Natural killer cell (primary cell): ENCODE results near the gene LRP1-AS. TPM values are rescaled to one million over a fixed set of nuclear protein-coding genes. Genes with fewer than 3 reads are reported as not detected.
A peak's percentile ranks its signal among the peaks of the same experiment; 100 is the strongest.

ENCODE experiments used
- ATAC-seq, 3 donors: fragments of 150-1000 bp in 2 of 3; fragments of 200-7000 bp in 1 of 3; cut with Tn5 transposase; 1 replicate in 1 of 3; 2 replicates in 2 of 3; pipeline ENCODE4 v1.10.0; 2021; ENCODE audit warnings: mild to moderate bottlenecking in 2 of 3, moderate library complexity in 2 of 3
- DNase-seq, 2 donors: peaks; one replicate each; pipeline versions ENCODE4 v3.0.0 to v3.0.0-alpha.2; 2013 to 2021; ENCODE audit warnings: mixed read lengths in 1 of 2
- H3K27ac ChIP-seq: one replicate; pipeline ENCODE4 v1.5.1; 2013; ENCODE audit warnings: mild to moderate bottlenecking, low read length
- H3K27me3 ChIP-seq: one replicate; pipeline ENCODE4 v1.6.1; 2013; ENCODE audit warnings: low read length; ENCODE audit not compliant: control insufficient read depth, insufficient read depth
- H3K36me3 ChIP-seq: one replicate; pipeline ENCODE4 v1.6.1; 2013; ENCODE audit warnings: low read length; ENCODE audit not compliant: control insufficient read depth, insufficient read depth
- H3K4me1 ChIP-seq: one replicate; pipeline ENCODE4 v1.6.1; 2013; ENCODE audit warnings: low read length; ENCODE audit not compliant: control insufficient read depth, insufficient read depth
- H3K4me3 ChIP-seq: one replicate; pipeline ENCODE4 v1.5.1; 2013; ENCODE audit warnings: low read length
- H3K9me3 ChIP-seq: one replicate; pipeline ENCODE4 v1.6.1; 2013; ENCODE audit warnings: low read length; ENCODE audit not compliant: control insufficient read depth, insufficient read depth
- H3K27ac Mint-ChIP-seq, 2 donors: one replicate each; pipeline ENCODE4 v1.8.0; 2022; ENCODE audit warnings: mild to moderate bottlenecking in 2 of 2, mixed read lengths in 2 of 2, moderate library complexity in 1 of 2
- H3K27me3 Mint-ChIP-seq, 2 donors: one replicate each; pipeline ENCODE4 v1.8.0; 2022; ENCODE audit warnings: low read depth in 2 of 2, mixed read lengths in 2 of 2
- H3K36me3 Mint-ChIP-seq: one replicate; pipeline ENCODE4 v1.8.0; 2022; ENCODE audit warnings: mixed read lengths
- H3K4me1 Mint-ChIP-seq, 2 donors: one replicate each; pipeline ENCODE4 v1.8.0; 2022; ENCODE audit warnings: mixed read lengths in 2 of 2
- H3K4me3 Mint-ChIP-seq: one replicate; pipeline ENCODE4 v1.8.0; 2022; ENCODE audit warnings: mild to moderate bottlenecking, moderate library complexity, mixed read lengths
- H3K9me3 Mint-ChIP-seq, 2 donors: one replicate each; pipeline ENCODE4 v1.8.0; 2022; ENCODE audit warnings: mixed read lengths in 2 of 2
- WGBS: methylation state at CpG from one replicate; pipeline ENCODE4 v1.1.7; 2013; ENCODE audit warnings: missing lambda C conversion rate; ENCODE audit not compliant: insufficient coverage; 5-methylcytosine and 5-hydroxymethylcytosine counted together
- intact Hi-C: fragments of 100-400 bp; cut with micrococcal nuclease; formaldehyde crosslinking; loops from one replicate; pipeline ENCODE4 v1.14.2; 2022
- total RNA-seq, 4 donors: library from RNA; stranded (reverse); fragments of 120-200 nt in 1 of 4; gene quantifications; one replicate each; pipeline versions ENCODE4 v1.2.3 to v1.2.4, GENCODE V29; 2013 to 2022
- TF ChIP-seq, protein P1 (sequence below): fragments of 200-600 bp; IDR thresholded peaks from one replicate; pipeline ENCODE4 v1.8.0; 2022; ENCODE audit warnings: antibody characterized with exemption

The LRP1-AS gene
- total RNA-seq, 3 donors from 2014 or later (not counting 1 experiment from before 2014, with no cell fraction given), result not detected

DNA sequence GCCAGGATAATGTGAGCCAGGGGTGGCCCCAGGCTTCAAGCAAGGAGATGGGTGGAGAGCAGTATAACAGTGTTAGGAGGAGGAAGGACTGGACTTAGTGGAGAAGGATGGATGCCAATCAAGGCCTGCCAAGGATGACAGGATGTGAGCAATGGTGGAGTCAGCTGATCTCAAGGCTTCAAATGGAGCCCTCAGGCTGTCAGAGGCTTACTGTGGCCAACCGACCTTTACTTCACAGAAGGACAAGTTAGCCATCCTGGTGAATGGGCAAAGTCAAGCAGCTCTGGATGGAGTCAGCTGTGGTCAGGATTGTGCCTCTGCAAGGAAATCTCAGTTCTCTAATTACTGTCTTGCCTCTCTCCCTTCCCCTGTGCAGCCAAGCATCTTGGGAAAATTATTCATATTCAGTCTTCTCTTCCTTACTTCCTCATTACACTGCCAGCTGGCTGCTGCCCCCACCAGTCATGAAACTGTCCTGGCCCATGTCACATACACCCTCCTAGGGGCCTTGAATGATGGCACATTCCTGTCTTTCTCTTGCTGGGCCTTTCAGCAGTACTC lies 28.6 kb downstream of the LRP1-AS start:
- Histone ChIP-seq H3K27ac (no peak overlapping the region), H3K27me3 (no peaks in the 10 kb centered on the region), H3K9me3 (no peaks in the 10 kb centered on the region), H3K36me3 (no peaks in the 10 kb centered on the region), H3K4me3 (no peak overlapping the region), H3K4me1 (peaks cover 6% of the 10 kb centered on the region)
- no peak overlapping the region for H3K27ac Mint-ChIP-seq
- no peak for DNase-seq
- intact Hi-C loops, result no loop called here
- TF ChIP-seq, protein P1, sequence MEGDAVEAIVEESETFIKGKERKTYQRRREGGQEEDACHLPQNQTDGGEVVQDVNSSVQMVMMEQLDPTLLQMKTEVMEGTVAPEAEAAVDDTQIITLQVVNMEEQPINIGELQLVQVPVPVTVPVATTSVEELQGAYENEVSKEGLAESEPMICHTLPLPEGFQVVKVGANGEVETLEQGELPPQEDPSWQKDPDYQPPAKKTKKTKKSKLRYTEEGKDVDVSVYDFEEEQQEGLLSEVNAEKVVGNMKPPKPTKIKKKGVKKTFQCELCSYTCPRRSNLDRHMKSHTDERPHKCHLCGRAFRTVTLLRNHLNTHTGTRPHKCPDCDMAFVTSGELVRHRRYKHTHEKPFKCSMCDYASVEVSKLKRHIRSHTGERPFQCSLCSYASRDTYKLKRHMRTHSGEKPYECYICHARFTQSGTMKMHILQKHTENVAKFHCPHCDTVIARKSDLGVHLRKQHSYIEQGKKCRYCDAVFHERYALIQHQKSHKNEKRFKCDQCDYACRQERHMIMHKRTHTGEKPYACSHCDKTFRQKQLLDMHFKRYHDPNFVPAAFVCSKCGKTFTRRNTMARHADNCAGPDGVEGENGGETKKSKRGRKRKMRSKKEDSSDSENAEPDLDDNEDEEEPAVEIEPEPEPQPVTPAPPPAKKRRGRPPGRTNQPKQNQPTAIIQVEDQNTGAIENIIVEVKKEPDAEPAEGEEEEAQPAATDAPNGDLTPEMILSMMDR, result no peak
- H3K36me3 Mint-ChIP-seq, result no peaks in the 10 kb centered on the region
- WGBS, result 81% methylated on average over 1 of the region's 1 CpG
- H3K4me1 Mint-ChIP-seq, result no peaks in the 10 kb centered on the region
- peaks cover 0 to 3% of the 10 kb centered on the region in 2 donors for H3K27me3 Mint-ChIP-seq
- ATAC-seq, result peak in 1 of 3 donors; percentile 32
- no peak overlapping the region for H3K4me3 Mint-ChIP-seq
- no peaks in the 10 kb centered on the region for H3K9me3 Mint-ChIP-seq

DNA sequence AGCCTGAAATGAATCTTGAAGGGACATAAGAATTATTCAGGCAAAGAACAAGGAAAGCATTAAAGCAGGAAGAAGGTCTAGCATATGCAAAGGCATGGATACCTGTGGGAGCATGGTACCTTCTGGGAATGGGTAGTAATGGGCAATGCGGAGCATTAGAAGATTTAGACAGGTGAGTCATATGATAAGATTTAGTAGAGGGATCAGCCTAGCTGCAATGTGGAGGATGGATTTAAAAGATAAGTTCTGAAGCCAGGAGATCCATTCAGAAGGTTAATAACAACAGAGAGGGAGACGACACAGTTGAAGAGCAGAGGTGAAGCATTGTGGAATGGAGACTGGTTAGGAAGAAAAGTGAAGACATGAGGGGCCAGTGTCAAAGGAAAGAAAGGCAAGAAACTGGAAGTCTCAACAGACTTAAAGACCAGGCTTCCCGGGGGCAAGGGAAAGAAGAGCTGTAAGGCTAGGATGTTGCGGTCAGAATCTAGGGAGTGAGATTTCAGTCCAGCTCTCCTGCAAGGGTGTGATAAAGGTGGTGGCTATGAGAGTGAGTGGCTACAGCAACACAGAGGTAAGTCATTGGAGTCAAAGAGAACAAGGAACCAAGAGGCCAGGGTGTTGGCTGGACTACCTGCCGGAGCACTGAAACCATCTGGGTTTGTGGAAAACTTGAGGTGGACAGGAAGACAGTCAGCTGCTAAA lies 30.7 kb downstream of the LRP1-AS start:
- peaks cover 15% of the 10 kb centered on the region for H3K4me1 ChIP-seq
- H3K4me1 Mint-ChIP-seq, result peaks cover 12 to 13% of the 10 kb centered on the region in 2 donors
- peaks cover 0 to 3% of the 10 kb centered on the region in 2 donors for H3K27me3 Mint-ChIP-seq
- no peak overlapping the region for H3K4me3 Mint-ChIP-seq
- no peaks in the 10 kb centered on the region for H3K36me3 ChIP-seq
- no peaks in the 10 kb centered on the region for H3K9me3 Mint-ChIP-seq
- no peak overlapping the region for H3K4me3 ChIP-seq
- intact Hi-C loops, result no loop called here
- no peaks in the 10 kb centered on the region for H3K36me3 Mint-ChIP-seq
- H3K27ac Mint-ChIP-seq, result no peak overlapping the region
- H3K9me3 ChIP-seq, result no peaks in the 10 kb centered on the region
- no peak for ATAC-seq
- no peaks in the 10 kb centered on the region for H3K27me3 ChIP-seq
- no peak overlapping the region for H3K27ac ChIP-seq
- DNase-seq, result no peak
- TF ChIP-seq, protein P1, result no peak
- WGBS, result 91% methylated on average over 5 of the region's 5 CpGs

DNA sequence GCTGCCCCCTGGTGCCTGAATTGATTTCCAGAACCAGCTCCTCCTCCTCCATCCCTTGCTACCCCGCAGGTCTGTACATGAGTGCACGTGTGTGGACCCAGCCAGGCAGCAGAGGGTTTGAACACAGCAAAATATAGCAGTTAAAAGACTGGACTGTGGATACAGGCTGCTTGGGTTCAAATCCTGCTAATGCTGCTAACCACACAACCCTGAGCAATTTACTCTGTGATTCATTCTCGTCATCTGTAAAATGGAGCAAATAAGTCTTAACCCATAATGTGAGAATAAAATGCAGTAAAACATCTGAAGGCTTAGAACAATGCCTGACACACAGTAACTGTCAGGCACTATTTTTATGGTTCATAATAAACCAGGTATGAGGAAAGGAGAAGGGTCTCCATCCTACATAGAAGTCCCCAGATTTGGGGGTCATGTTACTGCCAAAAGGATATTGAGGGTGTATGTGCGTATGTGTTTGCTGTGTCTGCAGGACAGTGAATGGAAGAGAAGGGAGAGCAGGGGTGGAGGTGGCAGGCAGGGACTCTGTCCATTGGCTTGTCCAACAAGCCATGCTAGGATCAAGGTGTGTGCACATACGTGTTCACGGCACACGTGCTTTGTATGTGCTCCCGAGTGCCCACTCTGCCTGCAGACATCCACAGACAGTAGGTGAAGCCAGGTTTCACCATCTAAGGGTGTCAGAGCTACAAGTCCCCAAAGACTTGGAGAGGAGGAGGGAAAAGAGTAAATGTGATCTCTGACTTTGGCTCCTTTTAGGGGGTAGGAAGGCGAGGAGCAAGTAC lies 34.7 kb downstream of the LRP1-AS start:
- peaks cover 35% of the 10 kb centered on the region for H3K4me1 ChIP-seq
- Mint-ChIP-seq H3K9me3 (no peaks in the 10 kb centered on the region), H3K4me1 (peaks cover 39 to 48% of the 10 kb centered on the region in 2 donors), H3K27ac (peak overlapping the region; percentile 88 to 95), H3K27me3 (peaks cover 0 to 3% of the 10 kb centered on the region in 2 donors), H3K4me3 (peak overlapping the region; percentile 98), H3K36me3 (no peaks in the 10 kb centered on the region)
- H3K4me3 ChIP-seq, result peak overlapping the region; percentile 95
- WGBS, result 67% methylated on average over 7 of the region's 9 CpGs
- intact Hi-C loops, result loop anchor here (1.0 to 2.0 kb wide), 4 partner anchors 26 to 104 kb away; partner anchors contain the start of gene NEMP1
- DNase-seq (no peak), ATAC-seq (no peak)
- peak overlapping the region; percentile 97 for H3K27ac ChIP-seq
- peaks cover 3% of the 10 kb centered on the region for H3K36me3 ChIP-seq
- H3K27me3 ChIP-seq, result no peaks in the 10 kb centered on the region
- no peaks in the 10 kb centered on the region for H3K9me3 ChIP-seq
- TF ChIP-seq, protein P1, result peak; percentile 77
